Astrocyte of the spinal cord (primary cell): ENCODE results near the gene MSANTD2.

ENCODE experiments used
- DNase-seq: peaks from one replicate; pipeline ENCODE4 v3.0.0; 2011; ENCODE audit warnings: low read depth, low spot score
- H3K4me3 ChIP-seq: 2 replicates; pipeline ENCODE4 v1.5.1; 2011; ENCODE audit warnings: low read depth, mild to moderate bottlenecking, low read length, moderate library complexity
- in situ Hi-C: cut with HindIII; loops from 2 replicates; pipeline ENCODE4 v1.10.0; 2017; ENCODE audit warnings: low sequenced_read_pairs
- TF ChIP-seq, protein P1 (sequence below): IDR thresholded peaks from 2 replicates; pipeline ENCODE4 v1.5.1; 2012; ENCODE audit warnings: low read depth, mild to moderate bottlenecking, low read length, inconsistent platforms

Gene MSANTD2

DNA sequence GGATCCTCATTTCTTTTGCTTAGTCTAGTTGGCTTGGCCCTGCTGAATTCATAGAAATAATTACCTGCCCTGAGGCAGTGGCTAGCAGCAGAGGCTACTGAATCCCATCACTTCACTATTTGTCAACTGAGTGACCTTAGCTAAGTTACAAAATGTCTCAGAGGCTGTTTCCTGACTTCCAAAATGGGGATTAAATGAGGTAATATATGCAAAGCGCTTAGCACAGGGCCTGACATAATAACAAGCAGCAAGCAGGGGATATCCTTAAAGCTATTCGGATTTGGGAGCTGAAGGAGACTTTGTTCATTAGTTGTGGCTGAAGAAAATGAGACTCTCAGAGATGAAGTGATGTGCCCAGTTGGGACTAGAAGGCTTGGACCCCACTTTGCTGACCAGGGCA, 57.7 kb downstream of the MSANTD2 start:
- DNase-seq, result no peak
- TF ChIP-seq, protein P1, sequence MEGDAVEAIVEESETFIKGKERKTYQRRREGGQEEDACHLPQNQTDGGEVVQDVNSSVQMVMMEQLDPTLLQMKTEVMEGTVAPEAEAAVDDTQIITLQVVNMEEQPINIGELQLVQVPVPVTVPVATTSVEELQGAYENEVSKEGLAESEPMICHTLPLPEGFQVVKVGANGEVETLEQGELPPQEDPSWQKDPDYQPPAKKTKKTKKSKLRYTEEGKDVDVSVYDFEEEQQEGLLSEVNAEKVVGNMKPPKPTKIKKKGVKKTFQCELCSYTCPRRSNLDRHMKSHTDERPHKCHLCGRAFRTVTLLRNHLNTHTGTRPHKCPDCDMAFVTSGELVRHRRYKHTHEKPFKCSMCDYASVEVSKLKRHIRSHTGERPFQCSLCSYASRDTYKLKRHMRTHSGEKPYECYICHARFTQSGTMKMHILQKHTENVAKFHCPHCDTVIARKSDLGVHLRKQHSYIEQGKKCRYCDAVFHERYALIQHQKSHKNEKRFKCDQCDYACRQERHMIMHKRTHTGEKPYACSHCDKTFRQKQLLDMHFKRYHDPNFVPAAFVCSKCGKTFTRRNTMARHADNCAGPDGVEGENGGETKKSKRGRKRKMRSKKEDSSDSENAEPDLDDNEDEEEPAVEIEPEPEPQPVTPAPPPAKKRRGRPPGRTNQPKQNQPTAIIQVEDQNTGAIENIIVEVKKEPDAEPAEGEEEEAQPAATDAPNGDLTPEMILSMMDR, result no peak
- in situ Hi-C loops, result no loop called here
- H3K4me3 ChIP-seq, result no peak overlapping the region

DNA sequence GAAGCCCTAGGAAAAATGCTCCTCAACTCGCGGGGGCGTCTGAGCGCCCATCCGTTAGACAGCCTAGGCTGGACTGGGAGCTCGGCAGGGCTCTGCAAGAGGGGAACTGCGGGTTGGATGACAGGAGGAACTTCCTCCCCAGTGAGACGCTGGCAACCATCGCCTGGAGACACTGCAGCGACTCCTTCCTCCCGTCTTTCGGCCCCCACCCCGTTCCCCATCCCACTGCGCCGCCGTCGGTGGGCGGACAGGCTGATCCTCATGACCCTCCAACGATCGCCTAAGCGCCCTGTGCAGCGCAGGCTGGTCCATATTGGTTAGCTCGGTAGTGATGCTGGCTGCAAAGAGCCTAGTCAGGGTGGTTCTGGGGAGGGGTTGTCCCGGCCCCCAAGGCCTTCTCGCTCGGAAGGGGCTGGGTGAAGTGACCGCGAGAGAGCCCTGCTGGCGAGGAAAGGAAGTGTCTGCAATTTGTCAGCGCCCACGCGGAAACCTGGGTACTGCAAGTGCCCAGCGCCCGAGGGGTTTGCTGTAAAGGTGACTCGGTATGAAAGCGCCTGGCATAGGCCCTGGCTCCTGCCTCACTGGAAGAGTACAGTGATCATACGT, 59.8 kb downstream of the MSANTD2 start:
- TF ChIP-seq, protein P1, result peak; percentile 42
- in situ Hi-C loops, result no loop called here
- no peak for DNase-seq
- H3K4me3 ChIP-seq, result peak overlapping the region; percentile 52

DNA sequence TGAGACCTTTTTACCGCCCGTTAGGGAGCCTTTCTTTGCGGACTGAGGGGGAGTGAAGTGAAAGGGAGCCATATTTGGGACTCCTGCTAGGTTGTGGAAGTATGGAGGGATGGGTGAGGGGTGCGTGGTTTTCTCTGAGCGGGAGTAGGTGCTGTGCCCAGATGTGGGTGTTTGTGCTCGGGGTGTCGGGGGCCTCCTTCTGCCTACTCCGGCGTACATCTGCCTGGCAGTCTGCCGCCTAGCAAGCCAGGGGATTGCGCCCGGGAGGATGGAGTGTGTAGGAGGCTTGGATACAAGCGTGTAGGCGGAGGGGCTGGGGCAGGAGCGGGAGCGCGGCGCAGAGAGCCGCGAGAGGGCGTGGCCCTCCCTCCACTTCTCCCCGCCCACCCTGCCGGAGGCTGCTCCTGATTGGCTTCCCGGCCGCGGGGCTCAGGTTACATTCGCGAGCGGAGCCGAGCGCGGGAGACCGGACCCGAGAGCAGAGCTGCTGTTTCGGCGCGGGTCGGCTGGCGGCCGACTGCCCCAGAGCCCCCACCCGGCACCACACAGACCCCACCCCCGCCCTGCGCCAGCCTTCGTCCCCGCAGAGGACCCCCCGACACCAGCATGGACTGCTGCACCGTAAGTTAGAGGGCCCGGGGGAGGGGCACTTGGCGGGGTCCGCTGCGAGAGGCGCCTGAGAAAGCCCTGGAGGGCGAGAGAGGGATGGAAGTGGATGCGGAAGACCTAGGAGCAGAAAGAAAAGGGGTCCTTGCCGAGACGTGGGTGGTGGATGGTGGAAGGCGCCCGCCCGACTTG, 60.5 kb downstream of the MSANTD2 start, which contains the start of gene NRGN:
Gene NRGN (plus strand): TSS at position 464 of the 798 bp plus-strand sequence. CDS start 143 bp downstream, at position 607.
- in situ Hi-C loops, result no loop called here
- TF ChIP-seq, protein P1, result no peak
- H3K4me3 ChIP-seq, result peak within 1 kb of the TSS; percentile 52
- DNase-seq, result peak; percentile 89

DNA sequence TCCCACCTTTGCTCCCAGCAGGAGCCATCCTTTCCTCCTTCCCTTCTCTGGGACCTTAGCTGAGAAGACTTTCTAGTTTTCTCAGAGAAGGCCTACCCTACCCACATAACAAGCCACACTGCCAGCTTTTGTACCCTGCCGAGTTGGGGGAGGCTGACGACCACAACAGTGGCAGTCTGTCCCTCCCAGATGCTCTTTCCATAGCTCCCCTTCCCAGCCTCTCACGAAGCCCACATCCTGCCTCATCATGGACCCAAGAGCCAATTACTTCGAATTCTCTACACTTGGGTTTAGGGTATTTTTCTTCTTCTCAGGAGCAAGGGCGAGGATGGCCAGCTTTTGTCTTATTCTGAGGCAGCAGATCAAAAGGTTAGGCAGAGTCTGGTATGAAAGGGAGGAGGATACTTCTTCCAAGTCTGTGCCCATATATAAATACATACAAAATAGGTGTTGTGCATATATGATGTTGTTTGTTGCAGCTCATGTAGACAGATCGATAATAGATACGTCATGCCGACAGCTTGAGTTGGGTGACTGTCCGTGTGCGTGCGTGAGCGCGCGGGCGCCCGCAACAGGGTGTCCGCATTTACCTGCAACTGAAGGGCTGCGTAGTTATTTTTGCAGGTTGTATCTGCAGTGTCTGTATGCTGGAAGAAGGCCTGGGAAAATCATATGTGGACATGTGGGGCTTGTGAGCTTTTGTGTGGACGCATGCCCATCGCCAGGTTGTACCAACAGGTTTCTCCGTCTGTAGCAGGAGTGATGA, 61.3 kb downstream of the MSANTD2 start:
- DNase-seq, result no peak
- H3K4me3 ChIP-seq, result peak overlapping the region; percentile 52
- TF ChIP-seq, protein P1, result no peak
- in situ Hi-C loops, result no loop called here

DNA sequence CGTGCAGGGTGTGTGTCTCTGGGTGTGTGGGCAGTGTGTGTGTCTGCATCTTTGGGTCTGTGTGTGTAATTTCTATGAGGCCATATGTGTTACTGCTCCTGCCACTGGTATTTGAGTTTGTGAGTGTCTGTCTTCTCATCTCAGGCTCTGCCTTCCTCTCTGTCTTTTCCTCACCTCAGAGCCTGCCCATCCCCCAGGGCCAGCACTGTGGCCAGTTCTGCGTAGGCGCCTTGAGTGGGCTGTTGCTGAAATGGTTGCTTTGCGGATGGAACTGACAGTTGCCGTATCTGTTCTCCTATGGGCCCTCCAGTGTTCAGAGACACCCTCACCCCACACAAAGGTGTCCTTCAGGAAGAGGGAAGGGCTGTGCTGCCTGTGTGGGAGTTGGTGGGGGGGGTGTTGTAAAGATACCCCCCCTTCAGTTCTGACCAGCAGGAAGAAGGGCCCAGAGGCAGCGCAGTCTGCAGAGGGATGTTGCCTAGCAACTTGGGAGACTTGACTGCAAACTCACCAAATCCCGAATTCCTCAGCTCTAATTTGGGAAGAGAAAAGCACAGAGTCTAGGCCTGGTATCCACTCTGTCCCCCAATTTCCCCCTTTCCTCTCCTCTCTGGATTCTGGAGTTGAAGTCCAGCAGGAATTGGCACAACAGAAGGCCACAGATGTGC, 62.4 kb downstream of the MSANTD2 start:
- TF ChIP-seq, protein P1, result no peak
- no peak overlapping the region for H3K4me3 ChIP-seq
- in situ Hi-C loops, result no loop called here
- no peak for DNase-seq

DNA sequence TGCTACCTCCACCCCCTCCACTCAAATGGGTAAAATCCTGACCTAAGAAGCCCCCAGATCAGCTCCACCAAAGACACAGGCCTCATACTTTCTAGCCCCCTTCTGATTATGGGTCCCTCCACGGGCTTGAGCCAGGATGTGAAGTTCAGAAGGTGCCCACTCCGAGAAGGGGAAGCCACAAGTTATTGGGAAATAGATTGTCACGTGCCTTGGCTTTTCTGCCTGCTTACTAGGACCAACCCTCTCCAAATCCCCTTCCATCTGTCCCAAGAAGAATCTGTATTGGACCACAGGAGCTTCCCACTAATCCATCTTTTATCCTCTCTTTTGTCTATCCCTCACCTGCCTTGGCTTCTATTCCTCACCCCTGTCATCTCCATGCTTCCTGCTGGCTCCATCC, 63.5 kb downstream of the MSANTD2 start:
- in situ Hi-C loops, result no loop called here
- DNase-seq, result no peak
- TF ChIP-seq, protein P1, result no peak
- no peak overlapping the region for H3K4me3 ChIP-seq
